GM12874 (cell line): ENCODE data around the gene SLC2A5.
A peak's percentile ranks its signal among the peaks of the same experiment; 100 is the strongest.

Source experiments
- CTCF ChIP-seq: IDR thresholded peaks from 2 replicates; pipeline ENCODE4 v1.5.1; 2011; ENCODE audit warnings: low read depth, mild to moderate bottlenecking, control low read depth, low read length, moderate library complexity; ENCODE audit not compliant: insufficient read depth

The SLC2A5 gene

GRCh38 chr1:9018333-9018732 is 51.1 kb downstream of the SLC2A5 start:
- no peak for TF ChIP-seq CTCF

- TF ChIP-seq CTCF, result no peak
Measured at GRCh38 chr1:9016455-9016854, 53.0 kb downstream of the SLC2A5 start.

GRCh38 chr1:9014475-9015375 is 54.7 kb downstream of the SLC2A5 start:
- TF ChIP-seq CTCF, result no peak

- TF ChIP-seq CTCF, result no peak
Measured at GRCh38 chr1:9013819-9014218, 55.6 kb downstream of the SLC2A5 start.

GRCh38 chr1:9010781-9011323 is 58.6 kb downstream of the SLC2A5 start:
- TF ChIP-seq CTCF, result no peak

- TF ChIP-seq CTCF, result peak; percentile 90
Measured at GRCh38 chr1:9009438-9010370, 59.7 kb downstream of the SLC2A5 start.

- TF ChIP-seq CTCF, result no peak
Measured at GRCh38 chr1:9008236-9008635, 61.2 kb downstream of the SLC2A5 start.
